ENCODE results near the gene WDFY2.
"Not testable (repeated sequence)": the region's sequence is repeated elsewhere in the genome, so short reads cannot be mapped to it uniquely, and the experiment has no call there.

The WDFY2 gene

DNA sequence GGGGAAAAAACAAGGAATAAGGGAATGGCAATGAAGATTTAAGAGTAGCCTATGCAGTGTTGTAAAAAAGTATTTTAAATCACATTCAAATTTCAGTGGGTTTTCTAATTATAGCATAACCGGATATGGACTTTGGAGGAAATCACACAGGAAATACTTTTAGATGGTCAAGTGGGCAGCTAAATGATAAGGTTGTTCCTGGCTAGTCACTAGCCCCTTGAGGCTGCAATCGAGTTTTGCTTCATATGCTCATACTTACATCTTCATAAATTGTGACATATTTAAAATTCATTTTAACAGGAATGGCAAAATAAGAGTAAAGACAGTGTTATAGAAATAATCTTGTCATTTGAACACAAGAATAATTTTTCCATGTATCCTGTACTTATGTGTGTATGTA lies 88.9 kb downstream of the WDFY2 start:
- DNase-seq = no peak

DNA sequence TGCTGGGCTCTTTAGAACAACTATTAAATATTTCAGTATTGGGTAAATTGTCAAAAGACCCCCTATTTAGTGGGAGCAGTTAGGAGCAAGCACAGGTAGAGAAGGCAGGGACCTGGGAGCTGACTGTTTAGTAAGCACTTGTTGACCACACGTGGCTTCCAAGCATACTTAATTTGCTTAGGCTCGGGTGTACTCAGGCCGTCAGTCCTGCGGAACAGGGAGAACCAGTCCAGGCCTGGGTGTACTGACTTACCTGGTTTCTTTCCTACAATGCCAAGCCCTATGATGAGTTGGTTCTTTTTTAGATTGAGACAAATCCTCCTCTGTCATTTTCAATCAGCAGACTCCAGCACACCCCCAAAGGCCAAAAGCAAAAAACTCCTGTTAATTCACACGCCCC lies 90.0 kb downstream of the WDFY2 start:
- DNase-seq = peak; percentile 67

DNA sequence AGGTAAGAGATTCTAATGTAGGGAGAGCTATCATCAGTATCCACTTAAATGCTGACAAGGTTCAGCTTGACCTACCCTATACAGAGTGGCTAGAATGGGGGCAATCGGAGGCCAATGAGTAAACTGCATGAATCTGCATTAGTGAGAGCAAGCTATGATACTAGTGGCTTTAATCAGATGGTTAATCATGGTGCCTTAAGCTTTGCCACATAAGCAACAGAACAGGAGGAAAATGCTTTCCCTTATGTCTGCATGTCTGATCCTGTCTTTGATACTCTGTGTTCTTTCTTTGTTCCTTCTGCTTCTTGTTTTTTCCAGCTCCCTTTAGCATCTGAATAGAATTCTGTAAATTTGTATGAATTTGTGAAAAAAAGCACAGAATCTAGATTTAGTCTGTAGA lies 91.1 kb downstream of the WDFY2 start:
- no peak for DNase-seq

DNA sequence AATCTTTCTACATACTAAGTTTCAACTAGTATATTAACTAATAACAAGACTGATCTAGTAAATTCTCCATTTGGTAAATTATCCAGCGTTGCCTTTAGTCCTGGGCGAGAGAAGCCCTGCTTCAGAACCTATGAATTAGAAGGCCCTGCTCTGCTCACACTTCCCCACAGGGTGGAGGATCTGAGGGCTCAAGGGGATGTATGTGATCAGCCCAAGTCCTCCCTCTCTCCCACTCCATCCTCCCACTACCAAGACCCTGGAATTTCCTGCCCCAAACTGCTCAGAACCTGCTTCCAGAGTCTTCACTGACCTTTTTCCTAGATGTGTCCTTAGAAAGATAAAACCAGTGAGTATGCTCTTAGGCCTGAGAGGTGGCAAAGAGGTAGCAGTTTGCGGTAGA lies 91.6 kb downstream of the WDFY2 start:
- DNase-seq = no peak

DNA sequence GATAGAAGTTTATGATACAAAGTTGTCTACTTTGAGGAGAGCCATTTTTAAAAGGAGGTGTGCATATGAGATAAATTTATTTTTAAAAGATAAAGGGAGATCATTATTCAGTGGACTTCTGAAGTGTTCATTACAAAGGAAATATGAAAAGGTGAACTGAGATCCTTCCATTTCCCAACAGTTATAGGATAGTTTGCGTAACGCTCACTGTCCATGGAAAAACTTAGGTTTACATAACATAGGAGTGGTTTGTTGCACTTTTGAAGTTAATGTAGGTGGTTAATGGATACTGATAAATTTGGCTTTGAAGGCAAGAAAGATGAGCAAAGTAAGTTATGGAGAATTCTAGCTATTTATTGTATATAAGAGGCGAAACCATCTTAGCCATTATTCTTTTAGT lies 92.5 kb downstream of the WDFY2 start:
- DNase-seq = no peak

DNA sequence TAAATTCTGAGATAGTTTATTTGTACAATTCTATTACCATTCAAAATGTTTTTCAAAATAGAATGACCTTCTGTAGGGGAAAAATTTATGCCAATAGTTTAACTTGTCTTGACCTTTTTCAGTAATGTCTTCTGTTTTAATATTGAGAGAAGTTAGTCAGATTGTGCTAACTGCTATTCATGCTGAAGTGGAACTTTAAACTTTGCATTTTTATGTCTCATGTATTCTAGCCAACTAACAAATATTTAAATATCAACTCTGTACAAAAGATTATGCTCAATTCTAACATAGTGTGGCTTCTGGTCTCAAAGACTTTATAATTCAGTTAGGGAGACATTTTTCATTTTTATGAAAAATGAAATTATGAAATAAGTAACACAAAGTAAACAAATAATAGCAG lies 94.2 kb downstream of the WDFY2 start:
- no peak for DNase-seq

DNA sequence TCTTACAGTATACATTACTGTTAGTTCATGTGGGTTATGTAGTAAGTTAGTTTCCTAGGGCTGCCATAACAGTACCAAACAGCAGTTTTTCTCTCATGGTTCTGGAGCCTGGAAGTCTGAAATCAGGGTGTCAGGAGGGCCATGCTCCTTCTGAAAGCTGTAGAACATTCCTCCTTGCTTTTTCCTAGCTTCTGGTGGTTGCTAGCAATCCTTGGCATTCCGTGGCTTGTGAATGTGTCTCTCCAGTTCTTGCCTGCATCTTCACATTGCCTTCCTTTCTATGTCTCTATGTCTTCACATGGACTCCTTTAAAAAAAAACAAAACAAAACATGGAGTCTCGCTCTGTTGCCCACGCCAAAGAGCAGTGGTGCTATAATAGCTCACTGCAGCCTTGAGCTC lies 95.4 kb downstream of the WDFY2 start:
- no peak for DNase-seq

DNA sequence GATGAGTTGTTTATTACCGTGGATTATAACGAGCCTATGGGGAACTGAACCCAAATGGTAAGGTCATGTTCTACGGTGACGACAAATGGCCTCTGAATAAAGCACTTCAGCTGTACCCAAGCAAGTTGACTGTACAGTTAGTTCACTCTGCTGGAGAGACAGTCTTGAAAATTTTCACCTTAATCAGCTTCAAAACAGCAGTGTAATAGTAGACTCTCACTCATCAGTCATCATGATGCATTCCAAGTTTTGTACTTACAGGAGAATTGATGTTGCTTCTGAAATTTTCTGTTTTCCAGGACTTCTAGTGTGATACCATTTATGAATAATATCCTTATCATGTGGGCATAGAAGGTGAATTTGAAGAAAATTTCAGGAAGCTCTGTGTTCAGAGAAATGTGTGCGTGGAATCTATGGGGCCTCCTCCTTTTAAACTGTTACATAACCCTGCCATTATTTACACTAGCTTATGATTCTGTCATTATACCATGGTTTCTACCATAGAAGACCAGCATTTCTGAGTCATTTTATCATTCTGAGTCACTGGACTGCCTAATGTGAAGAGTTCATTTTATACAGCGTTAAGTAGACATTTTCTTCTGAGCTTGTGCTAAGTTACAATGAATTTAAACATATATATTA lies 96.9 kb downstream of the WDFY2 start:
- no peak for DNase-seq

DNA sequence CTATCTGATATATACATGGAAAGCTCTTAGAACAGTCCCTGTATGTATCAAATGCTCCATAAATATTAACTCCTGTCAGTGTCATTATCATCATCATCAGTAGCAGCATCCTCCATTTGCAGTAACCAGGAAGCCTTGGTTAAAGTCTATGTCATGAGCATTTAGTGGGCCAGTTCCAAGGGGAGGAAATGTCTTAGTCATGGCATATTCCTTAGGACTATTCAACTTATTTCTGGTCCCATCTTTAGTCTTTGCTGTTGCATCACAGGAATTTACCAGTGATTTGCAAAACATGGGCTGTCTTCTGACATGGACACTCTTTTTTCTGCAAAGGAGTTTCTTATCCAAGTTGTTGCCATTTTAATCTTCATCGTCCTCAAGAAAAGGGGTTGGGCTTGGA lies 98.4 kb downstream of the WDFY2 start:
- no peak for DNase-seq

DNA sequence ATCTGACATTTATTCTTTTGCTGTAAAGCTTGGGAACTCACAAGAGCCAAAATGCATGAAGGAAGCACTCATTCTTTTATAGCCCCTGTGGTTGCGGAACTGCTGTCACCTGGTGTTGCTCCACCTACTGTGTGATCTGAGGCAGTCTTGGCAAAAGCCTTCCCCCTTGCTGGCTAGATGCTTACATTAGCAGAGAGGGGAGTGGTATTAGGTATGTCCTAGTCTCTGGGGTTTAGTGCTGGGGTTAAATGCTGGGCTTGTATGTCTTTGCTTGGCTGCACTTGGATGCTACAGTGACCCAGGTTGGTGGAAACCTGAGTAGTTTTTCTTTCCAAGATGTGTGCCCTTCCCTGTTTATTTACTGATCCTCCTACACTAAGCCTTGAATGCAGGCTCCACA lies 99.3 kb downstream of the WDFY2 start:
- no peak for DNase-seq

DNA sequence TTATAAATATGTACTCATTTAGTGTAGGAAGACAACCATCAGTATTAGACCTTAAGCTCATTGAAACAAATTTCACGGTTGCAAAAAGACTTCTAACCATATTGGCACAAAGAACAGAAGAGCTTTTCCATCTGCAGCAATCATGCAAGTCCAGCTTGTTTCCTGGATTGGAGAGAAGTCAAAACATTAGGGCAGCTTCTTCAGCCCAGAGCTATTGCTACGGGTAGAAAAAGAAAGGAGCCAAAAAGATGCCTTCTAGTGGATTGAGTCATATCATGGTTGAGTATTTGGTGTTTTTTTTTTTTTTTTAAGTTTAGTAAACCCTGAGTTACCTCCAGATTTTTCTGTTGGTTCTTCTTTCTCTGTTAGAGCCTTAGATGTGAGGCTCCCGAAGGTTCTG lies 99.8 kb downstream of the WDFY2 start:
- no peak for DNase-seq

DNA sequence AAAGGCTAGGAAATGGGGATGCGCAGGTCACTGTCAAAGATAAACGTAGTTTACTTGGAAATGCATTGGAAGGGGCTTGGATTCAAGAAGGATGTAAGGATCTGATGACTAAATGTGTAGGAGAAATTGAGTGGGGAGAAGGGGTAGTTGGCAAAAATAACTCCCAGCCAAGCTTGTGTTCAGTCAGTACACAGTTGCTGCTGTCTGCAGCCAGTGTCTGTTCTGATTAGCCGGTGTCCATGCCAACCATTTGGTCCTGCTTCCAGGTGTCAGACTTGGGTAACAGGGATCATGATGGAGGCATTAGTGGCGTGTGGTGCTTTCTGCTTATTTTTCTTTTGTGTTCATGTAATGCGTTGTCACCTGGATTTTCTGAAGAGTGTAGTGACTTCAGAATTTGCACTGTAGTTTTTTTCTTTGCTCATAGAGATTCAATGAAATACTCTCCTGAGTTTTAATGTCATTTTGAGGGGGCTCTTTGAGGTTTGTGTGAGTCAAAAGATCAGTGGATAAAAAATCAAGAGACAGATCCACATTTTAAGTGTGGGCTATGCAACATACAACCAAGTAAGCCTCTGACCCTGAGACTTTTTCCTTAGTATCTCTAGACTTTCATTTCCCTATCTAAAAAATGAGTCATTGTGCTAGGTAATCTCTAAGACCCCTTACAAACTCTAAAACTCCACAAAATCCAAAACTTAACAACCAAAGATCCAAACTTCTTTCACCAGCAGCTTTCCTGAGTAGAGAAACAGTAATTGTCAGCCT lies 103.9 kb downstream of the WDFY2 start:
- no peak for DNase-seq

DNA sequence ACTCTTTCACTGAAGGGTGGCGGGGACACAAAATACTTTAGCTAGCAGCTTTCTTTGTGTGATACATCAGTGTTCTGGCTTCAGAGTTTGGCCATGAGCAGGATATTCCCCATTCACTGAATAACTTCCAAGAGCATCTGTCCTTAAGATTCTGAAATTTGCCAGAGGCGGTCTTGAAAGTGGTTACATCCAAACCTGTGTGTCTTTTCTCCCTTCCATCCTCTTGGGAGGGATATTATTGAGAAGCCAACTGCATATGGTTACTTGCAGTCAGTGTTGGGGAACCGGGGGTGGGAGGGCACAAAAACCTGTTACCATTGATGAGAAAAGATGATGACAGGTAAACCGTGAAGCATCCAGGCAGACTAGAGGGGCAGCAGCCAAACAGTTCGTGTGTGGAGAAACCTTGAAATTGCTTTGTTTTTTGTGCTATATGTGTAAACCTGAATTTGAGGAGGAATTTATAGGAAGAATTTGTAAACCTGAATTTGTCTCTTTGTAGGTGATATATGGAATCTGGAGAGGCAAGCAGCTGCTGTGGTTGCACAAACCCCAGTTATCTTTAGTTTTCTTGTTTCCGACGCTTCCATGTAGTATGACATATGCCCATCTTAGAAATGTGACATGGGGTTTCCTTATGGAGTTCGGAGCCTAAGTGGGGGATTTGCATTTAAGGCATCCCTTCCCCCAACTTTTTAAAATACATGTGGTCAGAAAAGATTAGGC lies 104.8 kb downstream of the WDFY2 start:
- DNase-seq = no peak

DNA sequence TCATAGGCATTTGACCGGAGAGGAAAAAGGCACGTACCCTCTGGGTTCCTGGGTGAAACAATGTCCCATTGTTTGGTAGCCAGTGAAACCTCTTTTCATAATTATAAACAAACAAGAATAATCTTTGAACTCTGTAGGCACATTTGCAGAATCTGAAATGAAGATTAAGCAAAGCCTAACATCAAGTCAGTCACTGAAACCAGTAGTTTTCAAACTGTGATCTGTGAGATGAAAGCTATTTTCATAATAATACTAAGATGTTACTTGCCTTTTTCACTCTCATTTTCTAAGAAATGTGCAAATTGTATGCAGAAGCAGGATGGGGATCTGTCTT lies 105.4 kb downstream of the WDFY2 start:
- no peak for DNase-seq

DNA sequence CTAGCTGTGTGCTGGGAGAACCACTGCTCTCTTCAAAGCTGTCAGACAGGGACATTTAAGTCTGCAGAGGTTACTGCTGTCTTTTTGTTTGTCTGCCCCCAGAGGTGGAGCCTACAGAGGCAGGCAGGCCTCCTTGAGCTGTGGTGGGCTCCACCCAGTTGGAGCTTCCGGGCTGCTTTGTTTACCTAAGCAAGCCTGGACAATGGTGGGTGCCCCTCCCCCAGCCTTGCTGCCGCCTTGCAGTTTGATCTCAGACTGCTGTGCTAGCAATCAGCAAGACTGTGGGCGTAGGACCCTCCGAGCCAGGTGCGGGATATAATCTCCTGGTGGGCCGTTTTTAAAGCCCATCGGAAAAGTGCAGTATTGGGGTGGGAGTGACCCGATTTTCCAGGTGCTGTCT lies 111.4 kb downstream of the WDFY2 start:
- DNase-seq = not testable (repeated sequence)

DNA sequence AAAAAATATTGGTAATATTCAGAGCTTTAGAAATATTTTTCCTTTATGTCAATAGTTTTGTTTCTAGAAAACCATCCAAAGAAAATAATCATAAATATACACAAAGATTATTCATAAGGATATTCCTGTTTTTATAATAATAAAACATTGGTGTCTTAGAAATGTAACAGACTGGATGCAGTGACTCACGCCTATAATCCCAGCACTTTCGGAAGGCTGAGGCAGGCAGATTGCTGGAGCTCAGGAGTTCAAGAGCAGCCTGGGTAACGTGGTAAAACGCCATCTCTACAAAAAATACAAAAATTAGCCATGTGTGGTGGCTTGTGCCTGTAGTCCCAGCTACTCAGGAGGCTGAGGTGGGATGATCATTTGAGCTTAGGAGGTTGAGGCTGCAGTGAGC lies 112.9 kb downstream of the WDFY2 start:
- DNase-seq = no peak

DNA sequence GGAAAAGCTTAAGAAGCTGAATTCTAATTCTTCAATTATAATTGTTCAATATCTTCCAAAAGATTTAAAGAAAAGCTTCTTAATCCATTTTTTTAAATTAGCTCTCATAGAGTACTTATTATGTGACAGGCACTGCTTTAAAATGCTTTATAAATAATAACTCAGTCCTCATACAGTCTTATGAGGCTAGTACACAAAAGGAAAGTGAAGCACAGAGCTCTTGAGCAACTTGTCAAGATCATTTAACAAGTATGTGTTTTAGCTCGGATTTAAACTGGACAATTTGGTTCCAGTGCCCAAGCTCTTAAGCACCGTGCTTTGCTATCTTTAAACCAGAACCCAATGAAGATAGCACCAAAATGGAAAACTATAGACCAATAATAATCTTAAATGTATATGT lies 113.6 kb downstream of the WDFY2 start:
- DNase-seq = no peak

DNA sequence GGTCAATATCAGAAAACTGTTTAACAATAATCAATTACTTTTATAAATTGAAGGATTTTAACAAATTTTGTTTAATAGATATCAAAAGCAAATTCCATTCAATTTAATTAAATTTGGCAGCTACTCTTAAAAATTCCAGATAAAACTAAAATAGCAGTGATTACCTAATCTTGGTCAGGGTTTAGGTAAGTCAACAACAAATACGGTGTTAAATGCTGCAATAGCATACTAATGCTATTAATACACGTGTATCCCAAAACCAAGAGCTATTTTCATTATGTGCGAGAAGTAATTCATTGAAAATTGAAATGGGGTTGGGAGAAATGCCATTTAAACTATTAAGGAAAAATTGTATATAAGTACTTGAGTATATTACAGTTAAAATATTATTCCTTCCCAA lies 114.1 kb downstream of the WDFY2 start:
- no peak for DNase-seq

DNA sequence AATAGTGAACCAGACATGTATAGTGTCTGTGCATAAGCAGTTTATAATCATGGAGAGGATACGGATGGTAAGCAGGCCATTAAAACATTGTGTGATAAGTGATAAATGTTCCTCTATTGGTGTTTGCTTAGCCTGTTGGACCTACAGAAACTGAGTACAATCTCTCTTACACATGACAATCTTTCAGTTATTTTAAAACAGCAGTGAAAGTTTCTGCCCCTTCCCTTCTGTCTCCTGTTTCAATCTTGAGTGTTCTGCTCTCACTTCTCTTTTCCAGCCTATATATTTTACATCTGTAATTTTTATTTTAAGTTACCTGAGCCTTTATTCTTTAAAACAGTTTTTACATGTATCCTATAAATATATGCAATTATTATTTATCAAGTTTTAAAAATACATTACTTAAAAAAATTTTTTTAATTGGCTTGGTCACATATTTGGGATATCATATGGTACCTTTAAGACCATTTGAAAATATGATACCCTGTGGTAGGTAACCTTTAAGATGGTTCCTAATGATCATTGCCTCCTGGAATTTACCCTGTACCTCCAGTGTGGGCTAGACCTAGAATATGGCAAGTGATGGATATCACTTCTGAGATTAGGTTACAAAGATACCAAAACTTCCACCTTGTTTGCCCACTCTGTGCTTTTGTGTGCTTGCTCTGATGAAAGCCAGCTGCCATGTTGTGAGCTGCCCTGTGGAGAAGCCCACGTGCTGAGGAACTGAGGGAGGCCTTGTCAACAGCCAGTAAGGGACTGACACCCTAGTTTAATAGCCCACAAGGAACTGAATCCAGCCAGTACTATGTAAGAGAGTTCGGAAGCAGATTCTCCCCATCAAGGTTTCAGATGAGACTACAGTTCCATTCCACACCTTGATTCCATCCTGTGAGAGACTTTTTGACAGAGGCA lies 120.4 kb downstream of the WDFY2 start:
- no peak for DNase-seq

DNA sequence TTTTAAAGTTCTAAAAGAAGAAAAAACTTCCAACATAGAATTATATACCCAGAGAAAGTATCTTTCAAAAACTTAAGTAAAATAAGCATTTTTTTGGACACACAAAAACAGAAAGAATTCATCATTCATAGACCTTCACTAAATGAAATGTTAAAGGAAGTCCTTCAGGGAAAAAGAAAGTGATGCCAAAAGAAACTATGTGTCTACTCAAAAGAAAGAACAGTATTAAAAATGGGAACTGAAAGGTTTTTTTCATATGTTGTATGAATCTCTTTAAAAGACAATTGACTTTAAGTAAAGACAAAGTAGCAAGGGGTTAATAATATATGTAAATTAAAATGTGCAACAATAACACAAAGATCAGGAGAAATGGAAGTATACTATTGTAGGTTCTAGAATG lies 123.2 kb downstream of the WDFY2 start:
- no peak for DNase-seq

DNA sequence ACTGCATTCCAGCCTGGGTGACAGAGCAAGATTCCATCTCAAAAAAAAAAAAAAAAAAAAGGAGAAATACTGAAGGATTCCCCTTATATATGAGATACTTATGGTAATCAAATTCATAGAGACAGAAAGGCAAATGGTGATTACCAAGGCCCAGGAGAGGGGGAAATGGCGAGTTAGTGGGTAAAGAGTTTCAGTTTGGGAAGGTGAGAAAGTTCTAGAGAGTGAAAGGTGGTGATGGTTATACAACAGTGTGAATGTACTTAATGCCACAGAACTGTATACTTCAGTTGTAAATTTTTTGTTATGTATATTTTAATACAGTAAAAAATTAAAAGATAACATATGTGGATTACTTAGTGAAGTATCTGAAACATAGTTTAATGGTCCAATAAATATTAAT lies 129.5 kb downstream of the WDFY2 start:
- DNase-seq = no peak

DNA sequence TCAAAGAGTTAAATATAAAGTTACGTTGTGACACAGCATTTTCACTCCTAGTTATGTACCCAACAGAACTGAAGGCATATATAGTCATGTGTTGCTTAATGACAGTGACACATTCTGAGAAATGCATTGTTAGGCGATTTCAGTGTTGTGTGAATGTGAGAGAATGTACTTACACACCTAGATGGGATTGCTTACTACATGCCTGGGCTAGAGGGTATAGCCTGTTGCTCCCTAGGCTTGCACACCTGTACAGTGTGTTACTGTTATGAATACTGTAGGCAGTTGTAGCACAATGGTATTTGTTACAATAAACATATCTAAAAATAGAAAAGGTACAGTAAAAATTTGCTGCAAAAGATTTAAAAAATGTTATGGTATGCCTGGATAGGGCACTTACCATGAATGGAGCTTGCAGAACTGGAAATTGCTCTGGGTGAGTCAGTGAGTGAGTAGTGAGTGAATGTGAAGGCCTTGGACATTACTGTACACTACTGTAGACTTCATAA lies 130.5 kb downstream of the WDFY2 start:
- no peak for DNase-seq

DNA sequence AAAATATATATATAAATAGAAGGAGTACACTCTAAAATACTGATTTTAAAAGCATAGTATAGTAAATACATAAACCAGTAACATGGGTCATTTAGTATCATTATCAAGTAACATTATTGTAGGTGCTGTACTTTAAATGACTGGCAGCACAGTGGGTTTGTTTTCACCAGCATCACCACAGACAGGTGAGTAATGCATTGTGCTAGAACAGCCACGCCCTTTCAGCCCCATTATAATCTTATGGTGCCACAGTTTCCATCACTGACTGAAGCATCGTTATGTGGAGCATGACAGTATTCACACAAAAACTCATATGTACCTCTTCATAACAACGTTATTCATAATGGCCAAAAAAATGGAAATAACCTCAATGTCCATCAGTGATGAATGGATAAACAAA lies 131.4 kb downstream of the WDFY2 start:
- DNase-seq = no peak

All from DMS153 (cell line).